HG02870 (cell line): ENCODE results near the gene RIMS4.

Experiments used
- ATAC-seq: cut with Tn5 transposase; IDR thresholded peaks from one replicate; pipeline ENCODE4 v1.9.1; 2021; ENCODE audit warnings: mild to moderate bottlenecking, moderate library complexity; ENCODE audit not compliant: unreplicated experiment

The RIMS4 gene

GRCh38 chr20:44743916-44744655 lies 66.3 kb downstream of the RIMS4 start:
- no peak for ATAC-seq

GRCh38 chr20:44743080-44743701 lies 67.2 kb downstream of the RIMS4 start:
- ATAC-seq: no peak

GRCh38 chr20:44742304-44743079 lies 67.9 kb downstream of the RIMS4 start:
- ATAC-seq: no peak

- ATAC-seq: no peak
Observed at GRCh38 chr20:44739942-44740341, 70.4 kb downstream of the RIMS4 start.

- no peak for ATAC-seq
Observed at GRCh38 chr20:44738813-44739477, 71.4 kb downstream of the RIMS4 start.

GRCh38 chr20:44737116-44737515 lies 73.2 kb downstream of the RIMS4 start:
- no peak for ATAC-seq

GRCh38 chr20:44736170-44737021 lies 74.0 kb downstream of the RIMS4 start:
- ATAC-seq: no peak

GRCh38 chr20:44735816-44736169 lies 74.6 kb downstream of the RIMS4 start:
- no peak for ATAC-seq

GRCh38 chr20:44734938-44735337 lies 75.4 kb downstream of the RIMS4 start:
- no peak for ATAC-seq

- no peak for ATAC-seq
Observed at GRCh38 chr20:44733341-44734069, 76.8 kb downstream of the RIMS4 start.

GRCh38 chr20:44732327-44732726 lies 78.0 kb downstream of the RIMS4 start:
- ATAC-seq: no peak

GRCh38 chr20:44731657-44732056 lies 78.7 kb downstream of the RIMS4 start:
- no peak for ATAC-seq

- no peak for ATAC-seq
Observed at GRCh38 chr20:44730441-44730840, 79.9 kb downstream of the RIMS4 start.

- ATAC-seq: no peak
Observed at GRCh38 chr20:44728801-44729443, 81.4 kb downstream of the RIMS4 start.

- ATAC-seq: no peak
Observed at GRCh38 chr20:44727651-44728050, 82.7 kb downstream of the RIMS4 start.

- no peak for ATAC-seq
Observed at GRCh38 chr20:44727039-44727438, 83.3 kb downstream of the RIMS4 start.

- ATAC-seq: no peak
Observed at GRCh38 chr20:44725837-44726236, 84.5 kb downstream of the RIMS4 start.

- no peak for ATAC-seq
Observed at GRCh38 chr20:44724423-44725091, 85.8 kb downstream of the RIMS4 start.
